IPS DF 4.7 (cell line): ENCODE measurements around the gene BRPF3.
"Not testable (repeated sequence)": the region's sequence is repeated elsewhere in the genome, so short reads cannot be mapped to it uniquely, and the experiment has no call there.

Source experiments
- DNase-seq: peaks from one replicate; pipeline ENCODE4 v3.0.0-alpha.2; 2013; ENCODE audit warnings: low spot score; ENCODE audit errors: extremely low read depth

BRPF3 gene

DNA sequence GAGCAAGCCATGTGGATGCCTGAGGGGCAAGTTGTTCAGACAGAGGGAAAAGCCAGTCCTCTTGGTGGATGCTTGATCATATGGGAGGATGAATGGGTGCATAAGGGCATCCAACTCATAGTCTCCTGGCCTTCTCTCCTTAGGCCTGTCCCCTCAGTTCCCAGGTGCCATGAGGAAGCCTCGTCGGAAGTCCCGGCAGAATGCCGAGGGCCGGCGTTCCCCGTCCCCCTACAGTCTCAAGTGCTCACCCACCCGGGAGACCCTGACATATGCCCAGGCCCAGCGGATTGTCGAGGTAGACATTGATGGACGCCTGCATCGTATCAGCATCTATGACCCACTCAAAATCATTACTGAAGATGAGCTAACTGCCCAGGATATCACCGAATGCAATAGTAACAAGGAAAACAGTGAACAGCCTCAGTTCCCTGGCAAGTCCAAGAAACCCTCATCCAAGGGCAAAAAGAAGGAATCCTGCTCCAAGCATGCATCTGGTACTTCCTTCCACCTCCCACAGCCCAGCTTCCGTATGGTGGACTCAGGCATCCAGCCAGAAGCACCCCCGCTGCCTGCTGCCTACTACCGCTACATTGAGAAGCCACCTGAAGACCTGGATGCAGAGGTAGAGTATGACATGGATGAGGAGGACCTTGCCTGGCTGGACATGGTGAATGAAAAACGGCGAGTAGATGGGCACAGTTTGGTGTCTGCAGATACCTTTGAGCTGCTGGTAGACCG lies 3.8 kb downstream of the BRPF3 start:
- DNase-seq, result no peak

DNA sequence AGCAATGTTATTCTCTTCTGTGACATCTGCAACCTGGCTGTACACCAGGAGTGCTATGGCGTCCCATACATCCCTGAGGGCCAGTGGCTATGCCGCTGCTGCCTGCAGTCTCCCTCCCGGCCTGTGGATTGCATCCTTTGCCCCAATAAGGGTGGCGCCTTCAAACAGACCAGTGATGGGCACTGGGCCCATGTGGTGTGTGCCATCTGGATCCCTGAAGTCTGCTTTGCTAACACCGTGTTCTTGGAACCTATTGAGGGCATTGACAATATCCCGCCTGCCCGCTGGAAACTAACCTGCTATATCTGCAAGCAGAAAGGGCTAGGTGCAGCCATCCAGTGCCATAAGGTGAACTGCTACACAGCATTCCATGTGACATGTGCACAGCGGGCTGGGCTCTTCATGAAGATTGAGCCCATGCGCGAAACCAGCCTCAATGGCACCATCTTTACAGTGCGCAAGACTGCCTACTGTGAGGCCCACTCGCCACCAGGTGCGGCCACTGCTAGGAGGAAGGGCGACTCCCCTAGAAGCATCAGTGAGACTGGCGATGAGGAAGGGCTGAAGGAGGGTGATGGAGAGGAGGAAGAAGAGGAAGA lies 4.6 kb downstream of the BRPF3 start:
- no peak for DNase-seq

DNA sequence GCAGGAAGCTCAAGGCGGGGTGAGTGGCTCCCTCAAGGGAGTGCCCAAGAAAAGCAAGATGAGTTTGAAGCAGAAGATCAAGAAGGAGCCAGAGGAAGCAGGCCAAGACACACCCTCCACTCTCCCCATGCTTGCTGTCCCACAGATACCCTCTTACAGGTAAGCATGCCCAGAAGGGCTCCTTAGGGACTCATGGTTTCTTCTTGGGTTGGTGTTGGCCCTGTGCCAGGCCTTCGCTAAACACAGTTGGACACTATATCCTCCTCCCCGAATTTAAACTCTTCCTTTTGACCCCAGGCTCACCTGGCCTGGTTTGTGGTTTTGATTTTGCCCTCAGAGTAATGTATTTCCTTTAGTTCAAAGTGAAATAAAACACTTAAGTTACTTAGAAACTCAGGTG lies 5.1 kb downstream of the BRPF3 start:
- DNase-seq, result no peak

DNA sequence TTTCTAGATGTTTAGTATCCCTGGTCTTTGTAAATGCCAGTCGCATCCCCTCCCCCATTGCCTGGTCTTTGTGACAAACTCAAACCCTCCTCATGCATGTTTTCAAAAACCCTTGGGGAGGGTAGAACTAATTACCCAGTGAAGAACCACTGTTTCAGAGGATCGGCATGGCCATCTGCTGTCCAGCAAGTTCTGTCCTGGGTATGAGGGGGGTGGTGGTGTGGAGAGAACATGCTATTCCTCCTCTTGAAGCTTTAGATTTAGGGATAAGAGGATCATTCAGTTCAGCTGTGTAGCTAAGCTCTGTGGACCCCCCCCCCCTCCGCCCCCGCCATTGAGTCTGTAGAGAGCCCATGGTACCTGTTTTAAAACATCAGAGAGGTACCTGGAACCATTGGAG lies 5.6 kb downstream of the BRPF3 start:
- no peak for DNase-seq

DNA sequence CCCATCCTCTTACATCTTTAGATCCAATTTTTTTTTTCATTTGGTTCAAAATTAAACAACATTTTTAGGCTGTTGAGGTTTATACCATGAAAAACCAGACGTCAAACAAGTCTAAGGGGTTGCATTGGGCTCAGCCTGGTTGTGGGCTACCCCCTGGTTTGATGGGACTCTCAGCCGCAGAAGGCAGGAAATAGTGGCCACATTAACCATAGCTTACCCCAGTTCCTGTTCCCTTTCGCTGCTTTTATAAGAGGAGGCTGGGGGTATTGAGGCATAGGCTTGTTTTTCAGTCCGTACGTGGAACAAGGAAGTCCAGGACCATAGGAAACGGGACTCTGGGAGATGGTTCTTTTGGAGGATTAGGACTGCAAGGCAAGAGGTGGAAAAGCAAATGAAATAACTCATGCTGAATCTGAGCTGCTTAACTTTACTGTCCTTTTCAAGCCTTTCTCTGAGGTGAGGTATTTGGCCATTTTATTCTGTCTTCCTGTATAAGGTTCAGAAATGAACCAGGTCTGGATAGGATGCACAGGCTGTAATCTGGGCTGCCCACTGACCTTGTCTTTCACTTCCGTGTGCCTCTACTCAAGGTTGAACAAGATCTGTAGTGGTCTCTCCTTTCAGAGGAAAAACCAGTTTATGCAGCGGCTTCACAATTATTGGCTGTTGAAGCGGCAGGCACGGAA lies 7.7 kb downstream of the BRPF3 start:
- DNase-seq, result no peak

DNA sequence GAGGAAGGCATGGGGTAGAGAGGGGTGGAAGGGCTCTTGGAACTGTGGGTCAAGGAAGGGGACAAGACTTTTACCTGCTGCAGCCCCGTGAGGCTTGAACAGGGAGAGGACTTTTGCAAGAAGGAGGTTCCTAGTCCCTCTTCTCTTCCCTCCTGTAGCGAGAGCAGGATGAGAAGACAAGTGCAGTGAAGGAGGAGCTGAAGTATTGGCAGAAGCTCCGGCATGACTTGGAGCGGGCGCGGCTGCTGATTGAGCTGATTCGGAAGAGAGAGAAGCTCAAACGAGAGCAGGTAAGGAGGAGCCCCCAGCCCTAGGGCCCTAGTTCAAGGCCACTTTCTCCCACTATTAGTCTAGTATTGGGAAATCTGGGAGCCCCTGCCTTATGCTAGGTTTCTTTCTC lies 10.6 kb downstream of the BRPF3 start:
- no peak for DNase-seq

DNA sequence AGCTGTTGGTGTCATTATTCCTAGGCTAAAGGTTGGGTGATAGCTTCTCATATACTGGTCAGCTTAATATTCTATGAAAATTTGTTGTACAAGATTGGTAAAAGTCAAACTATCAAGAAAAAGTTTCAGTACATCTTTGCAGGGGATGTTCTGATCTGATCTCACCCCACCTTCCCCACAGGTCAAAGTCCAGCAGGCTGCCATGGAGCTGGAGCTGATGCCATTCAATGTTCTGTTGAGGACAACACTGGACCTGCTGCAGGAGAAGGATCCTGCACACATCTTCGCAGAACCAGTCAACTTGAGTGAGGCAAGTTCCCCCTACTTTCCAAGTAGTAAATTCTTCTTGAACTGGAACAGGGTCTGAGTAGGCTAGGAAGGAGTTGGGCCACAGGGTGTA lies 13.1 kb downstream of the BRPF3 start:
- no peak for DNase-seq

DNA sequence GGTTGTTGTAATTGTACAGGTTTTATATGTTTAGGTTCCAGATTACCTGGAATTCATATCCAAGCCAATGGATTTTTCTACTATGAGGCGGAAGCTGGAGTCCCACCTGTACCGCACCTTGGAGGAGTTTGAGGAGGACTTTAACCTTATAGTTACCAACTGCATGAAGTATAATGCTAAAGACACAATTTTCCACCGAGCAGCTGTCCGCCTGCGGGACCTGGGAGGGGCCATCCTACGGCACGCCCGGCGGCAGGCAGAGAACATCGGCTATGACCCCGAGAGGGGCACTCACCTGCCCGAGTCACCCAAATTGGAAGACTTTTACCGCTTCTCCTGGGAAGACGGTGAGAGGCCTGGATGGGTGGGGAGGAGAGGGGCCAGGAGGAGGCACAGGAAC lies 13.6 kb downstream of the BRPF3 start:
- no peak for DNase-seq

DNA sequence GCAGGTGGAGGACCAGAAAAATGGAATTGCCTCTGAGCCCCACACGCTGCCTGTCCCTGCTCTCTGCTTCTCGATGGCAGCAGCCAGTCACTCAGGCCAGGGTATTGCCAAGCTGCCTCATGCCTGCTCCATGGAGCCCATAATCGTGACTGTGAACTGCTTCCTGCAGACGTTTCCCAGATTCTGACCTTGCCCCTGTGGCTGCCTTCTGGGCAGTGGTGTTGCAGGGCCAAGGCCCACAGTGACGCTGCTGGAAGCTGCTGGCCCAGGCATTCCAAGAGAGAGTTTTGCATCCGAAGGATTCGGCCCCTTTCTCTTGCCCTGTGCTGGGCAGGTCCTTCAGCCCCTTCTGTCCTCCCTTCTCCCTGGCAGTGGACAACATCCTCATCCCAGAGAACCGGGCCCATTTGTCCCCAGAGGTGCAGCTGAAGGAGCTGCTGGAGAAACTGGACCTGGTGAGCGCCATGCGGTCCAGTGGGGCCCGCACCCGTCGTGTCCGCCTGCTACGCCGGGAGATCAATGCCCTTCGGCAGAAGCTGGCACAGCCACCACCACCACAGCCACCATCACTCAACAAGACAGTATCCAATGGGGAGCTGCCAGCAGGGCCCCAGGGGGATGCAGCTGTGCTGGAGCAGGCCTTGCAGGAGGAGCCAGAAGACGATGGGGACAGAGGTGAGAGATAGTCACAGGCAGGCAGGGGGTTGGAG lies 14.5 kb downstream of the BRPF3 start:
- DNase-seq, result no peak

DNA sequence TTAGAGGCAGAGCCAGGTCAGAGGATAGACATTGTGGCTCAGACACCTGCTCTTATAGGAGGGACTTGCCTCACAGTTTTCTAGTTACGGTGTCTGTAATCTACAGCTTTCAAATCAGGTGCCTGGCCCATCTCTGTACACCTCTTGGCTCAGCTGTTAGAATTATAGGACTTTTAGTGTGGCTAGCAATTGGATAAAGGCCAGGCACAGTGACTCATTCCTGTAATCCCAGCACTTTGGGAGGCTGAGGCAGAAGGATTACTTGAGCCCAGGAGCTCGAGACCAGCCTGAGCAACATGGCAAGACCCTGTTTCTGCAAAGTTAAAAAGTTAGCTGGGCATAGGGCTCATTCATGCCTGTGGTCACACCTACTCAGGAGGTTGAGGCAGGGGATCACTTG lies 20.0 kb downstream of the BRPF3 start:
- DNase-seq, result no peak

DNA sequence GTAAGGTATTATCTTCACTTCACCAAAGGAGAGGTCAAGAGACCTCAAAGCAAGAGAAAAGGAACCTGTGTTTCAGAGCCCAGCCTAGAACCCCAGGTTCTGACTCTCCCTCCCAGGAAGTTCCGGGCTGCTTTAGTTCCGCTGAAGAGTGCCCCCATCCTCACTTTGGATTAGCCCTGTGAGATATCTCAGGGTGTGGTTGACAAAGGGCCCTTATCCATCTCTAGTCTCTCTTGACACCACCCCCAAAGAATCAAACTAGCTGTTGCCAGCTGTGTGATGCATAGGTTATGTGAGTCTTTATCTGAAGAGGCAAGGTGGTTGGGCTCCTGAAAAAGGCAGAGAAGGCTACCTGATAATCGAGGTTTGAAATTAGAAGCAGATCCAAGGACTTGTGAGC lies 20.6 kb downstream of the BRPF3 start:
- DNase-seq, result no peak

DNA sequence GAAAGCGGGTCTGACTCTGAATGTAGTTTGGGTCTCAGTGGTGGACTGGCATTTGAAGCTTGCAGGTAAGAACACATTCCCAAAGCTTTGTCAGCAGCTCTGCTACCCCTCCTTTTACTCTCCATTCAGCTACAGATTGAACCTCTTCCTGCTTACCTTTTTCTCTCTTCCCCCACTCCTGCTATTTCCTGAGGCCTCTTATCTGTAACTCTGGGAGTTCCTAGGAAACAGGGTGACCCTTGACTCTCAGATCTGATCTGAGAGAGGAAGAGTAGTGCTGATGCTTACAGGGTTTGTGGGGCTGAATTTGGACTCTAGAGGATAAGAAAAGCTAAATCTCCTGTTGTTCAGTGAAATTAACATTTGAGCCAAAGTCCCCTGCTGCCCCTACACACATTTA lies 21.4 kb downstream of the BRPF3 start:
- no peak for DNase-seq

DNA sequence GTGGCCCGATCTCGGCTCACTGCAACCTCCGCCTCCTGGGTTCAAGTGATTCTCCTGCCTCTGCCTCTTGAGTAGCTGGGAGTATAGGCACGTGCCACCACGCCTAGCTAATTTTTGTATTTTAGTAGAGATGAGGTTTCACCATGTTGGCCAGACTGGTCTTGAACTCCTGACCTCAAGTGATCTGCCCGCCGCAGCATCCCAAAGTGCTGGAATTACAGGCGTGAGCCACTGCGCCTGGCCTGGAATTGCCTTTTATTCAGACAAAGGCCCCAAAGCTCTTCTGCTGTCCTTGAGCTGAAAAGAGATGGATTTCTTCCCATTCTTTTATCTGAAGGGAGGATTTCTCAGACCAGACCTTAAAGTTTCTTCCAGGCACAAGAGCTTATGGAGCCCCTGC lies 22.0 kb downstream of the BRPF3 start:
- not testable (repeated sequence) for DNase-seq

DNA sequence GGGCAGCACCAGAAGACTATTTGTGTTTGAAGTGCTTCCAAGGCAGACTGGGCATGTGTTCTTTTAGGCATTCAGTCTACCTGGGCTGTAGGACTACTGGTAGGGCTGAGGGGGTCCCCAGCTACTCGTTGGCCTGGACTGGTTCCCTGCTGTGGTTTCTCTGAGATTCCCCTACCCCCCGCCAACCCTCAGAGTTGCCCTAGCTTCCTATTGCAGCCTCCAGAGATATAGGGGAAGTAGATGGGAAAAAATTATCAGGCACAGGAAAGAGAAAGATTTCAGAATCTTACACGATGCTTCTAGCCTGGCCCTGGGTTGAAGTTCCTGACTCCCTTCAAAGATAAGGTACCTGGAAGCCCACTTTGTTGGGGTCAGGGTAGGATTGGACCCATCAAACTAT lies 22.5 kb downstream of the BRPF3 start:
- DNase-seq, result no peak

DNA sequence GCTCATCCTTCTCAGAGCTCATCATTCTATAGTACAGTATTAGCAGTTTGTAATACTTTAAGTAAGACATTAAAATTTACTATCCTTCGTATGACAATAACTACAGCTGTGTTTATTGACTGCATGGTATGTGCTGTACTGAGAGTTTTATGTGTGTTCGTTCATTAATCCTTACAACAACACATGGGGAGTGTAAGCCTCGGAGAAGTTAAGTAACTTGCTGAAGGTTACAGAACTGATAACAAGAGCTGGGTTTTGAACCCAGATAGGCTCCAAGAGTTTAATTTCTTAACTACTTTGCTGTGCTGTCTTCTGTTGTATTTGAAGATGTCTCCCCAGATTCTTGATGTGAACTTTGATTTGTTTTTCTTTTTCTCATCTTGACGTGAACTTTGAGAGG lies 23.7 kb downstream of the BRPF3 start:
- no peak for DNase-seq

DNA sequence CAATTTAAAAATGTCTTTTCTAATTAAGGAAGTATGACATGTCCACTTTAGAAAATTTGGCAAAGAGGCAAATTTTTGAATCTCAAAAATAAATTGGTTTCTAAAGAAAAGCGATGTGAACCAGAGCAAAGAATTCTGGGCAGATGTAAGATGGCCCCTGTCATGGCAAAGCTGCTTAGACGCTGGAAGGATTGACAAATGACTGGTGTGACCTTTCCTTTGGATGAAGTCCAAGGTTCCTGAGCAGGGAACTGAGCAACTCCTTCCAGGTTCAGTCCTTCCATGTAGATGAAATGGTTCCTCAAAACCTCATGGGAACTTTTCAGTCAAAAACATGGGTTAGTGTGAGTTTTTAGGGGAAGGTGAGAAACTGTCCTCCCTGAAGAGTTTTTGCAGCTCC lies 25.1 kb downstream of the BRPF3 start:
- no peak for DNase-seq

DNA sequence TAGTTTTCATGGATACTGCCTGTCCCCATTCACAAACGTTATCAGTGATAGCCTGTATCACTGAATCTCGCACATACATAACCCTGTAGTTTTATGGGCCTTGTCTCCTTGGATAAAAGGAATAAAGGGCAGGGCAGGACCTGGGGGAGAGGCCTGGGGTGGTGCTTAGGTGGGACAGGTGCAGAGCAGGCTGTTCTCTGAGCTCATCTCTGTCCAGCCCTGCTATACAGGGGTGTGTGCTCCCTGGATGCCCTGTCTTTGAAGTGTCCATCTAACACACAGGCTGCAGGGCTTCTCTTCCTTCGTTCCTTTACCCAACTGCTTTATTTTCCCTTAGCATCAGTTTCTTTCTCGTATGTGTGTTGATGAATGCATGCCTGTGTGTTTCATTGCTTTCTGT lies 26.4 kb downstream of the BRPF3 start:
- no peak for DNase-seq

DNA sequence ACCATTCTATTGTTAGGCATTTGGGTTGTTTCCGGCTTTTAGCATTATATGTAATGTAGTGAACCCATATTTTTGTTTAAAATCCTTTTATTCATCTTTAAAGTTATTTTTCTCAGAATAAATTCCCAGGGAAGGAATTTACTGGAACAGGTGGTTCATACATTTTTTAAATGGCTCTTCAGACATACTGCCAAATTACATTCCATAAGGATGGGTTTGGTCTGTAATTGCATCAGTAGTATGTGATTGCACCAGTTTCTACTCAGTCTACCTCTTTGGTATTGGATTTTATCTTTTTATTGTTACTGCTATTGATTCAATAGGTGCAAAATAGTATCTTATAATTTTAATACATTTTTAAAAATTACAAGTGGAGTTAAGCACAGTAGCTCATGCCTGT lies 27.2 kb downstream of the BRPF3 start:
- DNase-seq, result no peak

DNA sequence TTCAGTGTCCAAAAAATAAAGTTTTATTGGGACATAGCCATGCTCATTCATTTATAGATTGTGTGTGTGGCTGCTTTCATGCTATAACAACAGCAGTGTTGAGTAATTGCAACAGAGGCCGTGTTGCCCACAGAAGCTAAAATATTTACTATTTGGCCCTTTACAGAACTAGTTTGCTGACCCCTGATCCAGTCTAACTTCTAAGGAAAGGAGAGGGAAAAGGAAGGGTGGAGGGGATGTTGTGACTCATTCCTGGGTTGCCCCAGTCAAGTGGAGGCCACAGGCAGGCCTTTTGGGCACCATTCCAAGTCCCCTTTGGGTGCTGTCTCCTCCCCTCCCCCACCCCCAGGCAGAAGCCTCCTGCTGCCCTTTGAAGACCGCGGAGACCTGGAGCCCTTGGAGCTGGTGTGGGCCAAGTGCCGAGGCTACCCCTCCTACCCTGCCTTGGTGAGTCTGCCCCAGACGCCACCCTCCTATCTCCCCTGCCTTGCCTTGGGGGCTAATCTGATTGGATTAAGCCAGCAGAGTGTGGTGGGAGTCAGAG lies 28.4 kb downstream of the BRPF3 start:
- DNase-seq, result no peak

DNA sequence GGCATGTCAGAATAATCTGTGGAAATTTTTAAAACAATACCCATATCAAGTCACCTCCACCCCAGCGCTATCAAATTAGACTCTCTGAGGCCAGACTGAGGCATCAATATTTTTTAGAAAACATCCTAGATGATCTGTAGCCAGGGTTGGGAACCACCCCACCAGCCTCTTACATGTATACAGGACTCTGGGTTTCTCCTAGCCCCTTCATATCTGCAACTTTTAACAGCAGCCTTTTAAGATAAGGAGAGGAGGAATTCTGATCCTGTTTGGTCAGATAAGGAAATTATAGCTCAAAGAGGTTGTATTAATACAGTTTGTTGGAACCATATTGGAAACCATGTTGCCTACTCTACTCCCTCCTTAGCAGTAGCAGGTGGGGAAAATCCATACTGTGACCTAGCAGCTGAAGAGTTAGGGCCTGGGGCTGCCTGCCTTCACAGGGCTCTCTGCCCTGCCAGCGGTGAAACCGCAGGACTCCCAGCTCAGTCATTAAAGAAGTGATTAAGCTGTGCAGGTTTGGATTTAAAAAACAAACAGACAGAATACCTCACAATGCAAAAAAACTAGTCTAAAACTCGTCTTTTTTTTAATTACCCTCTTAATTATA lies 30.0 kb downstream of the BRPF3 start:
- DNase-seq, result no peak

DNA sequence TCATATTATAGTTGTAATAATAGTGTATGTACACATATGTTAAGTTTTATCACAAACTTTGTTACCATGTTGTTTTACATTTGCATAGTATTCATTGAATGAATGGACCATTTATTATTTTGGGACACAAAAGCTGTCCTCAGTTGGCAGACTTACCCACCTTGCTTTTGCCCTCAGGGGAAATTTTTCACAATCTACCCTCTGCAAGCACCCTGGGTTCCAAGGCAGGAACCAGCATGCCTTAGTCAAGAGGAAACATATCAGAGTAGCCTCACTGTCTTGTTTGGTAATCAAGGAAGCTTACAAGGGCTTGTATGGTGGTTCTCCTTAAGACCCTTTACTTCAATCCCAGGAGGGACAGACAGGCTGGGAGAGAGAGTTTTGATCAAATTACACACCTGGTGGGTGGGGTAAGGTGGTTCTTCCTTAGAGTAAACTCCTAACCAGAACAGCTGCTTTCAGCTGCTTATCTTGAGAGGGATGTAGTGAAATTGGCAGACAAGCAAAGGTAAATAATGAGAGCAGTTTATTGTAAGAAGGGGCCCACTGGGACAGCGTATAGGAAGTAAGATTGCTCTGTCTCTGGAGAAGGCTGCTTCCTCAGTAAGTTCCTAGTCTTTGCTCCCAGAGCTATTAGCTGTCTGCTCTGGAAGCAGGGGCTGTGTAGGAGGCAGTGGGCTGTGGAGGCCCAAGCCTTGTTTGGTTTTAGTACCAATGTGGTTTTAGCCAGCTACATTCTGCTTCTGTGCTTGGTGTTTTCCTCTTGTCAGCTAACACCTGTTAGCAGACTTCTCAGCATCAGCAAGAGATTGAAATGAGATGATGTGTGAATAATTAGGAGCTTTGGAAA lies 31.1 kb downstream of the BRPF3 start:
- DNase-seq, result no peak
